SK-N-SH (cell line): Measurements from ENCODE around the gene RAD51B. TPM values are rescaled to one million over a fixed set of nuclear protein-coding genes. Genes with fewer than 3 reads are reported as not detected.

Experiments
- CTCF ChIA-PET: fragments of 300-600, 350-600 bp; formaldehyde crosslinking; extraction: SDS; loops from one replicate; lab custom pipeline; 2021; lab: Yijun Ruan, JAX
- POLR2A ChIA-PET: fragments of 350-600 bp; sonication (Branson Sonifier 250); formaldehyde crosslinking; extraction: SDS; loops from one replicate; lab custom pipeline; 2020; ENCODE audit warnings: antibody characterized with exemption, inconsistent platforms; lab: Yijun Ruan, JAX
- DNase-seq: peaks from one replicate; pipeline ENCODE4 v3.0.0; 2012
- H2AFZ ChIP-seq: fragments of 200-600 bp; sonication (generic); 2 replicates; pipeline ENCODE4 v1.8.1; 2016; ENCODE audit warnings: antibody characterized with exemption, mild to moderate bottlenecking, low read depth
- H3F3A ChIP-seq: fragments of 200-600 bp; sonication (generic); replicated peaks from 2 replicates; pipeline ENCODE3; 2016; ENCODE audit warnings: antibody characterized with exemption, mild to moderate bottlenecking; ENCODE audit not compliant: insufficient read depth
- H3K27ac ChIP-seq, 2 experiments: fragments of 200-500 bp in 1 of 2; fragments of 200-600 bp in 1 of 2; sonication (Bioruptor generic) in 1 of 2; sonication (generic), shearing (Covaris generic) in 1 of 2; 2 replicates each; pipeline versions ENCODE4 v1.5.1 to v1.6.1; 2014 to 2016; ENCODE audit warnings: low read depth in 2 of 2, inconsistent platforms in 1 of 2, low read length in 1 of 2, mild to moderate bottlenecking in 1 of 2, mixed read lengths in 1 of 2
- H3K27me3 ChIP-seq: fragments of 200-600 bp; sonication (generic), shearing (Covaris generic); 2 replicates; pipeline ENCODE4 v1.6.1; 2016; ENCODE audit warnings: mixed run types; ENCODE audit not compliant: insufficient read depth
- H3K36me3 ChIP-seq, 2 experiments: fragments of 200-500 bp in 1 of 2; fragments of 200-600 bp in 1 of 2; sonication (Bioruptor generic) in 1 of 2; sonication (generic) in 1 of 2; replicated peaks in 1 of 2; 2 replicates each; pipeline versions ENCODE3 to v1.5.1; 2014 to 2016; ENCODE audit warnings: low read length in 1 of 2, mild to moderate bottlenecking in 1 of 2; ENCODE audit not compliant: insufficient read depth in 2 of 2, control insufficient read depth in 1 of 2
- H3K4me1 ChIP-seq, 2 experiments: fragments of 200-500 bp in 1 of 2; fragments of 200-600 bp in 1 of 2; sonication (Bioruptor generic) in 1 of 2; sonication (generic), shearing (Covaris generic) in 1 of 2; 2 replicates each; pipeline versions ENCODE4 v1.5.1 to v1.6.1; 2014 to 2016; ENCODE audit warnings: low read depth in 1 of 2, low read length in 1 of 2, mixed run types in 1 of 2; ENCODE audit not compliant: insufficient read depth in 2 of 2, control insufficient read depth in 1 of 2
- H3K4me2 ChIP-seq: fragments of 200-600 bp; sonication (generic), shearing (Covaris generic); 2 replicates; pipeline ENCODE4 v1.6.1; 2017; ENCODE audit warnings: mixed run types
- H3K4me3 ChIP-seq, 2 experiments: fragments of 200-500 bp in 1 of 2; fragments of 200-600 bp in 1 of 2; sonication (Bioruptor generic) in 1 of 2; sonication (generic), shearing (Covaris generic) in 1 of 2; 2 replicates each; pipeline versions ENCODE4 v1.5.1 to v1.8.1; 2014 to 2016; ENCODE audit warnings: low read depth in 2 of 2, inconsistent platforms in 1 of 2, low read length in 1 of 2, mild to moderate bottlenecking in 1 of 2, mixed read lengths in 1 of 2, moderate library complexity in 1 of 2
- H3K79me2 ChIP-seq: fragments of 200-600 bp; sonication (generic); 2 replicates; pipeline ENCODE4 v1.8.1; 2017; ENCODE audit warnings: mild to moderate bottlenecking; ENCODE audit not compliant: insufficient read depth
- H3K9ac ChIP-seq: fragments of 200-600 bp; sonication (generic); 2 replicates; pipeline ENCODE4 v1.6.1; 2017; ENCODE audit warnings: mixed run types
- H3K9me2 ChIP-seq: fragments of 200-600 bp; sonication (generic); 2 replicates; pipeline ENCODE4 v1.6.1; 2017; ENCODE audit warnings: mixed run types
- H3K9me3 ChIP-seq: fragments of 200-600 bp; sonication (generic); 2 replicates; pipeline ENCODE4 v1.6.1; 2017; ENCODE audit warnings: mixed run types, mild to moderate bottlenecking, moderate library complexity
- H4K20me1 ChIP-seq: fragments of 200-600 bp; sonication (generic); 2 replicates; pipeline ENCODE4 v1.6.1; 2017; ENCODE audit warnings: mild to moderate bottlenecking, mixed run types; ENCODE audit not compliant: insufficient read depth
- EP300 ChIP-seq, 2 experiments: IDR thresholded peaks; 2 replicates each; pipeline versions ENCODE4 v1.4.0 to v1.6.1; 2012; ENCODE audit warnings: borderline replicate concordance in 1 of 2, low read depth in 1 of 2, low read length in 1 of 2
- EZH2phosphoT487 ChIP-seq: fragments of 200-600 bp; sonication (generic); IDR thresholded peaks from 2 replicates; pipeline ENCODE4 v1.6.1; 2017; ENCODE audit warnings: low read depth, mixed run types, mild to moderate bottlenecking, antibody characterized with exemption, moderate library complexity, borderline replicate concordance
- FOSL2 ChIP-seq: IDR thresholded peaks from 2 replicates; pipeline ENCODE4 v1.4.0; 2012; ENCODE audit warnings: low read depth, mild to moderate bottlenecking, moderate library complexity, borderline replicate concordance
- FOXJ3 ChIP-seq: sonication (generic); formaldehyde crosslinking; IDR thresholded peaks from 2 replicates; pipeline ENCODE4 v1.5.1; 2020; ENCODE audit warnings: mild to moderate bottlenecking, missing genetic modification reagents
- GABPA ChIP-seq: IDR thresholded peaks from 2 replicates; pipeline ENCODE4 v1.4.0; 2012; ENCODE audit warnings: low read depth, mild to moderate bottlenecking
- GATA2 ChIP-seq: sonication (generic); formaldehyde crosslinking; IDR thresholded peaks from 2 replicates; pipeline ENCODE4 v1.5.0; 2020; ENCODE audit warnings: mild to moderate bottlenecking, missing genetic modification reagents
- IRF3 ChIP-seq: fragments of 150-350 bp; IDR thresholded peaks from 2 replicates; pipeline ENCODE4 v1.6.1; 2016; ENCODE audit warnings: mild to moderate bottlenecking, low read depth, low read length
- MAX ChIP-seq: IDR thresholded peaks from 2 replicates; pipeline ENCODE4 v1.4.0; 2012; ENCODE audit warnings: low read depth
- NFIC ChIP-seq: IDR thresholded peaks from 2 replicates; pipeline ENCODE4 v1.4.0; 2012; ENCODE audit warnings: borderline replicate concordance
- RCOR1 ChIP-seq: fragments of 150-350 bp; IDR thresholded peaks from 2 replicates; pipeline ENCODE4 v1.6.1; 2017; ENCODE audit warnings: antibody characterized with exemption, low read length
- RFX5 ChIP-seq: IDR thresholded peaks from 2 replicates; pipeline ENCODE4 v1.6.1; 2012; ENCODE audit warnings: mild to moderate bottlenecking, improper control_type of control experiment, low read length
- RXRA ChIP-seq: IDR thresholded peaks from 2 replicates; pipeline ENCODE4 v1.4.0; 2012; ENCODE audit warnings: low read depth, mild to moderate bottlenecking, borderline replicate concordance
- SMC3 ChIP-seq: IDR thresholded peaks from 2 replicates; pipeline ENCODE4 v1.6.1; 2012; ENCODE audit warnings: low read depth, low read length, improper control_type of control experiment
- TEAD4 ChIP-seq: IDR thresholded peaks from 2 replicates; pipeline ENCODE4 v1.4.0; 2012; ENCODE audit warnings: mild to moderate bottlenecking, borderline replicate concordance; ENCODE audit not compliant: insufficient read depth
- USF1 ChIP-seq: IDR thresholded peaks from 2 replicates; pipeline ENCODE4 v1.4.0; 2012; ENCODE audit warnings: low read depth, borderline replicate concordance
- YY1 ChIP-seq: IDR thresholded peaks from 2 replicates; pipeline ENCODE4 v1.4.0; 2012; ENCODE audit warnings: low read depth, mild to moderate bottlenecking
- WGBS: methylation state at CpG from one replicate; pipeline ENCODE4 v1.1.6; 2017; ENCODE audit warnings: low lambda C conversion rate; 5-methylcytosine and 5-hydroxymethylcytosine counted together
- polyA plus RNA-seq, 3 experiments: library from polyadenylated mRNA; depleted of rRNA; stranded (reverse); fragments of >200 nt; gene quantifications; 2 replicates each; pipeline ENCODE4 v1.2.3, GENCODE V29; 2012
- TF ChIP-seq, protein P1 (sequence below): IDR thresholded peaks from 2 replicates; pipeline ENCODE4 v1.4.0; 2012; ENCODE audit warnings: low read depth, borderline replicate concordance

The RAD51B gene
- polyA plus RNA-seq, 1 of the 3 experiments (the other 2 are of a cell fraction) = 6.0 TPM

DNA sequence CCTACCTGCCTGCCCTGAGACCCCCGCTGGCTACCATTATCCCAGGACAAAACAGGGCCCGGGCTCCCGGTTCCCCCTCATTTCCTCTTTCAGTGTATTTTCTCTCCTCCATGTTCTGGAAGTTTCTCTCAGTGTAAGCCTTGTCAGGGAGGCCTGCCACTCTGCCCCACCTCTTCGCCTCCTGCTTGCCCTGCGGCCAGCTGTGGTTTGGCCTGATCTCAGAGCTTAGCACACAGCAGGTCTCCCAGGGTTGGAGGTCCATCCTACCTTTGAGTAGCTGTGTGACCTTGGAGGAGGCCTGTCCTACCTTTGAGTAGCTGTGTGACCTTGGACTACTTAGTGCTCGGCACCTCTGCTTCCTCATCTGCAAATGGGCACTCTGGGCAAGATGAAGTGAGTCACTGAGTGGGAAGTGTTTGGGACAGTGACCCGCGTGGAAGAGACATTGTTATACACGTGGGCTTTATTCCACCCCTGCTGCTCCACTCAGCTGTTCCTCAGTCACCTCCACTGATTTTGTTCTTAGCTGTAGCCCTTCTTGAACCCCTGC lies 760.6 kb downstream of the RAD51B start:
- Histone ChIP-seq H4K20me1 (no peaks in the 10 kb centered on the region), H3F3A (peaks cover 15% of the 10 kb centered on the region), H3K9me2 (no peaks in the 10 kb centered on the region), H2AFZ (no peak overlapping the region), H3K79me2 (no peaks in the 10 kb centered on the region), H3K4me1 (peaks cover 8 to 34% of the 10 kb centered on the region in 2 experiments), H3K36me3 (no peaks in the 10 kb centered on the region), H3K4me3 (no peak overlapping the region), H3K27me3 (no peaks in the 10 kb centered on the region), H3K9me3 (no peaks in the 10 kb centered on the region), H3K9ac (no peak overlapping the region), H3K27ac (no peak overlapping the region), H3K4me2 (no peak overlapping the region)
- ChIA-PET POLR2A (no interaction called here), CTCF (interaction anchor here (0.7 to 2.2 kb wide), 2 partner anchors 9 to 209 kb away, joined by 3 to 9 read pairs; no protein-coding TSS in a partner anchor)
- no peak for DNase-seq
- WGBS = 91% methylated on average over 9 of the region's 9 CpGs
- TF ChIP-seq RFX5 (no peak), TEAD4 (no peak), FOXJ3 (no peak)
- TF ChIP-seq, protein P1, sequence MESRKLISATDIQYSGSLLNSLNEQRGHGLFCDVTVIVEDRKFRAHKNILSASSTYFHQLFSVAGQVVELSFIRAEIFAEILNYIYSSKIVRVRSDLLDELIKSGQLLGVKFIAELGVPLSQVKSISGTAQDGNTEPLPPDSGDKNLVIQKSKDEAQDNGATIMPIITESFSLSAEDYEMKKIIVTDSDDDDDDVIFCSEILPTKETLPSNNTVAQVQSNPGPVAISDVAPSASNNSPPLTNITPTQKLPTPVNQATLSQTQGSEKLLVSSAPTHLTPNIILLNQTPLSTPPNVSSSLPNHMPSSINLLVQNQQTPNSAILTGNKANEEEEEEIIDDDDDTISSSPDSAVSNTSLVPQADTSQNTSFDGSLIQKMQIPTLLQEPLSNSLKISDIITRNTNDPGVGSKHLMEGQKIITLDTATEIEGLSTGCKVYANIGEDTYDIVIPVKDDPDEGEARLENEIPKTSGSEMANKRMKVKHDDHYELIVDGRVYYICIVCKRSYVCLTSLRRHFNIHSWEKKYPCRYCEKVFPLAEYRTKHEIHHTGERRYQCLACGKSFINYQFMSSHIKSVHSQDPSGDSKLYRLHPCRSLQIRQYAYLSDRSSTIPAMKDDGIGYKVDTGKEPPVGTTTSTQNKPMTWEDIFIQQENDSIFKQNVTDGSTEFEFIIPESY = no peak

DNA sequence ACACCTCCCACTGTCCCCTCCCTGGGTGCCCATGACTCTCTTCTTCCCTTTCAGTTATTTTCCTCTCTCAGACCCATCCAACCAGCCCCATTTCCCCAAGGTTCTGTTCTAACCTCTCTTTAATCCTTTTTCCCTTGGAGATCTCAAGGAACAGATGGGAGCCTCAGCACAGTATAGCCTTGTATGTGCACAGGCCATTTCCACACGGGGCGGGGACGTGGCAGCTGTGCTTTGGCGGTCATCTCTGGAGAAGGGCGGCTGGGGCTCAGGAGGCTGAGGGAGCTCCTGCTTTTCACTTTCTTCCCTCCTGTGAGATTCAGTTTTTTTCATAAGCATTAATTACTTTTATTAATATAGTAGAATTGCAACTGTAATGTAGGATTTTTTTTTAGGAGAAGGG lies 761.1 kb downstream of the RAD51B start:
- H3K9me2 ChIP-seq = no peaks in the 10 kb centered on the region
- no peak overlapping the region for H3K27ac ChIP-seq
- DNase-seq = no peak
- no peak overlapping the region for H3K4me2 ChIP-seq
- H3K4me3 ChIP-seq = no peak overlapping the region
- no peaks in the 10 kb centered on the region for H3K36me3 ChIP-seq
- H4K20me1 ChIP-seq = no peaks in the 10 kb centered on the region
- no peaks in the 10 kb centered on the region for H3K27me3 ChIP-seq
- H3K9ac ChIP-seq = no peak overlapping the region
- 97% methylated on average over 5 of the region's 5 CpGs for WGBS
- no peaks in the 10 kb centered on the region for H3K79me2 ChIP-seq
- H2AFZ ChIP-seq = no peak overlapping the region
- ChIA-PET POLR2A (no interaction called here), CTCF (interaction anchor here (0.7 to 2.2 kb wide), 2 partner anchors 10 to 209 kb away, joined by 3 to 9 read pairs; no protein-coding TSS in a partner anchor)
- H3F3A ChIP-seq = peaks cover 11% of the 10 kb centered on the region
- H3K4me1 ChIP-seq = peaks cover 13 to 34% of the 10 kb centered on the region in 2 experiments
- H3K9me3 ChIP-seq = no peaks in the 10 kb centered on the region
- no peak for TF ChIP-seq RCOR1
- TF ChIP-seq EZH2phosphoT487 = no peak
- no peak for TF ChIP-seq SMC3
- TF ChIP-seq GATA2 = no peak
- no peak for TF ChIP-seq USF1
- TF ChIP-seq GABPA = no peak
- TF ChIP-seq, protein P1 = no peak
- no peak for TF ChIP-seq EP300 (IDR thresholded peaks at IDR 0.05; ENCODE audit: borderline replicate concordance in 1 of 2, low read depth in 1 of 2, low read length in 1 of 2)
- no peak for TF ChIP-seq RXRA
- no peak for TF ChIP-seq IRF3
- TF ChIP-seq MAX = no peak
- TF ChIP-seq RFX5 = no peak
- no peak for TF ChIP-seq NFIC
- TF ChIP-seq FOSL2 = no peak
- TF ChIP-seq YY1 = no peak
